ENCODE data around the gene PRKCA.

The PRKCA gene

GRCh38 chr17:66413559-66414520, 111.4 kb downstream of the PRKCA start:
- no peak for DNase-seq (ENCODE audit: low read depth, low spot score)

- no peak for DNase-seq (ENCODE audit: low read depth, low spot score)
These were observed 112.3 kb downstream of the PRKCA start for GRCh38 chr17:66414561-66415175.

DNA sequence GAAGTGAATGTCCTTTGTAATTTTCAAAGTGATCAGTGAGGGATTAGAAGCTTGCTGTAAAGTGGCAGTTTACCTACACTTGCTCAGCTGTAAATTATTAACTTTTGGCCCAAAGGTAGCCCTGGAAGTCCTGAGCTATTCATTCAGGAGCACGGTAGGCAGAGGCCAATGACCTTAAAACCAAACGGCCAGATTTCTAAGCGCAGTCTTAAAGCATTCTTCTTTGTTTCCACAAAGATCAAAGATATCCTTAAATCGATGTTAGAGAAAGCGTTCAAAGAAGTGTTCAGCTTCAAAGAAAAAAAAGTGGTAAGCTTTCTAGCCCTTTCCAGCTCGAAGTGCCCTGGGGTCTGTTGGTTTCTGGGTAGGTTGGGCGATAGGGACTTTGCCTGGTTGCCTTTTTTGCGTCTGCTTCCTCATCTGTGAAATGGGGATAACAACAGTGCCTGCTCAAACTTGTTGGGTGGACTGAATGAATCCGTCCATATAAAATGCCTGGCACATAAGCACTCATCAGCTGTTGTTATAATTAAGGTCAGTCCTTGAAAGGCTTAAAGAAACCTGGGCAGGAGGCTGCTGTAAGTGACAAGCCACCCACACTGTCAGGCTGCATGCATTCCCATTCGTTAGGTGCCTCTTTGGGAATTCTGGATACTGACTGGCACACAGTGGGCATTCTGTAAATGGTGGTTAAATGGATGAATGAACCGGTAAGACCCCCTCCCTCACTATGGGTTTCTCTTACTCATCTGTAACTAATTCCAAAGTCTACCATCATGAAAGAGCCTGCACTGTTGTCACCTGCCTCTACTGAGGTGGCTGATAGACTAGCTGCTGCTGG, 113.2 kb downstream of the PRKCA start:
- no peak for DNase-seq (ENCODE audit: low read depth, low spot score)

DNA sequence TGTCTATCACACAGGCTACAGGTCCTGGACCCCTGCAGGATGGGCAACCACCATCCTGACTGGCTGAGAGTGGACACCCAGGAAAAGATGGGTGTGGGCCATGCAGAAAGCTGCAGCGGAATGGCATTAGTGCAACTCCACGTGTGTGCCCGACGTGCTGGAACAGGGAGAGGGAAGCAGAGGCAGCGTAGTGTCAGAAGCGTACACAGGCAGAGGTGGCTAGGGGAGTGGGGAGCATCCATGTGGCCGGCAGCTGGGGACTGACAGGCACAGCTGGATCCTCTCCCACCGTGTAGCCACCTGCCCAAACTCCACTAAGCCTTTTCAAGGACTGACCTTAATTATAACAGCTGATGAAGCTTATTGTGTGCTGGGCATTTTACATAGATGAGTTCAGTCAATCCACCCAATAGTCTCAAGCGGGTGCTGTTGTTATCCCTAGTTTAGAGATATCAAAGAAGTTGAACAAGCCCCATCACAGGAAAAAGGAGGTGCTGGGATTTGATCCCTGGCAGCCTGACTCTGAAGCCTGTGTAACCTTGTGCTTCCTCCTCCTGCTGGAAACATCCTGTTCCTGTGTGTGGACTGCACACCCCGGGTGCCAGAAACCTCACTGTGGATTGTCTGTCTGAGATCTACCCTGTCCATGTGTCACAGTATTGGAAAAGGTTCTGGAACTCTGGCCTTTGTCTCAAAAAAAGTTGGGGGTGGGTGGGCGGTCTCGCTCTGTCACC, 114.0 kb downstream of the PRKCA start:
- DNase-seq (ENCODE audit: low read depth, low spot score), result no peak

GRCh38 chr17:66417300-66417719, 114.9 kb downstream of the PRKCA start:
- no peak for DNase-seq (ENCODE audit: low read depth, low spot score)

GRCh38 chr17:66420961-66421371, 118.6 kb downstream of the PRKCA start:
- no peak for DNase-seq (ENCODE audit: low read depth, low spot score)

GRCh38 chr17:66422186-66422585, 119.8 kb downstream of the PRKCA start:
- DNase-seq (ENCODE audit: low read depth, low spot score), result no peak

- DNase-seq (ENCODE audit: low read depth, low spot score), result no peak
These were observed 120.9 kb downstream of the PRKCA start for GRCh38 chr17:66423056-66423955.

DNA sequence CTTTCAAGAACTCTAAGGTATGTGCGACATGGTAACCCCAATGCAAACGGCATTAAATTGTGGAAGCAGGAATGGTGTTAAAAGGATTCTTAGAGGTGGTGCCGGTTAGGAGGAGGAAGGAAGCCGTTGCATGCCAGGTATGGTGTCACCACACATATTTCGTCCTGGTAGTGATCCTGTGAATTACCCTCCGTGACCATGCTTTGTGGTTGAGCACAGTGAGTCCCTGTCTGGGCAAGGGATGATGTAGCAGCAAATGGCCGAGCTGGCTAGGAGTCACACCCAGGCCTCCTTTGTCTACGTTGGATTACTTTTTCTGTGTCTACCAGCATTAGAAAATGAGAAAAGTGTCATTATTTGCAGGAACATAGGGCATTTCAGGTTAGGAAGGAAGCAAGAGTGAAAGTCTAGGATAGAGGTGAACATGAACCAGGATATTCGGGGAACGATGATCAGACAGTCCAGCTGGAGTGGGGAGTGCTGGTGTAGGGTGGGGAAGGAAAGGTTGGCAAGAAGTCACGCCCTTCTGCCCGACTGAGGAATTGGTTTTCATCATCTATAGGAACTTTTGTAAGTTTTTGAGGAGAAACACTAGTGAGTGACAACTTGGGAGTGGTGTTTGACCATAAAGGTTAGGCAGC, 123.5 kb downstream of the PRKCA start:
- DNase-seq (ENCODE audit: low read depth, low spot score), result no peak

- no peak for DNase-seq (ENCODE audit: low read depth, low spot score)
These were observed 124.1 kb downstream of the PRKCA start for GRCh38 chr17:66426397-66427033.

GRCh38 chr17:66427134-66427533, 124.7 kb downstream of the PRKCA start:
- DNase-seq (ENCODE audit: low read depth, low spot score), result no peak

- no peak for DNase-seq (ENCODE audit: low read depth, low spot score)
These were observed 127.3 kb downstream of the PRKCA start for GRCh38 chr17:66429680-66430079.

GRCh38 chr17:66430846-66431795, 128.7 kb downstream of the PRKCA start:
- no peak for DNase-seq (ENCODE audit: low read depth, low spot score)

GRCh38 chr17:66431910-66432309, 129.5 kb downstream of the PRKCA start:
- no peak for DNase-seq (ENCODE audit: low read depth, low spot score)

- DNase-seq (ENCODE audit: low read depth, low spot score), result no peak
These were observed 130.1 kb downstream of the PRKCA start for GRCh38 chr17:66432411-66432957.

DNA sequence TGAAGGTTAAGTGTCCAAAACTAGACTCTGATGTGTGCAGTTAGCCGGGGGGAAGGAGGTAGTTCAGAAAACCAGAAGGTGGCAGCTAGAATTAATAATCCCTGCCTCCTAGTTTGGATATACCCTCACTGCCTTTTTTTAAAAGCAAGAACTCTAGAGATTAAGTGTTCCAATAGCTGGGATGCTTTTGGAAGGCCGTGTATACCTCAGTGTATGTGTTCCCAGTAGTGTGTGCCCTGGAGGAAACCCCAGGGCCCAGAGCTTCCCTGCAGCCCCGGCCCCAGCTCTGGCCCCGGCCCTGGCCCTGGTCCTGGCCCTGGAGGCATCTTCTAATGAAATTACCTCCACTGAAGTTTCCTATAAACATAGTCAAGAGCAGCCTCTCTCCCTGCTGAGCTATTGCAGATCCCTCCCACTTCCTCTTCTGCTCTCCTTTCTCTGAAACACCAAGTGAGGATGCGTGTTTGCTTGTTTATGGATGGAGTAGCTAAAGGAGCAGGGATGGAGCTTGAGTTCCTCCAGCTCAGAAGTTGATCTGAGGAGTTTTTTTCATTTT, 130.7 kb downstream of the PRKCA start:
- no peak for DNase-seq (ENCODE audit: low read depth, low spot score)

DNA sequence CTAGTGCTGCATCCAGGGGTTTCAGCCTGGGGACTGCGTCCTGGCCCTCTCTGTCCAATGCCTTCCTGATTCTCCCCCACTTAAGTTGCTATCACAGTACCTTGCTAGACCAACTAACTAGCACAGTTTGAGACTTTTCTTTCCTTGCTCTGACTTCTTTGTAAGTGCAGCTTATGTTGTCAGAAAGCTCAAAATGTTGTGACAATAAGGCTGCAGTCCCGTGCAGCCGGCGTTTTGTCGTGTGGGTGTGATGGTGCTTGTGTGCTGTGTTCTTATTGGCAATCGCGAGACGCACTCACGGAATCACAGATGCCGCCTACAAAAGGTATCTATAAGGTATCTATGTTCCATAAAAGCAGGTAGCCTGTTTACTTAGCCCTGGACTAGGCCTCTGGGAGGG, 132.8 kb downstream of the PRKCA start:
- DNase-seq (ENCODE audit: low read depth, low spot score), result no peak

DNA sequence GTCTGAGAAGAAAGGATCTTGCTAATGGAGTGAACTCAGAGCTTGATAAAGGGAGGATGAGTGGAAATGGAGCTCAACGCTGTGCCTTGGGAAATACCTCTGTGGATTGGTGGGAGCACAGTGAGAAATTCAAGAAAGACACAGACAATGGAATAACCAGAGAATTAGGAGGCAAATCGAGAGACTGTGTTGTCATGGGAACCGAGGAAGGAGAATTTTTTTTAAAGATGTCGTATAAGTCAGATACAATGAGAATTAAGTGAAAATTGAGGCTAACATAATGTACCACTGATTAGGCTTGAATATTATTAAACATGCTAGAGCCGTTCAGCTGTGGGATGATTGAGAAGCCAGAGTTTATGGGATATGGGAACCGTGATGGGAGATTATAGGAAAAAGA, 134.2 kb downstream of the PRKCA start:
- DNase-seq (ENCODE audit: low read depth, low spot score), result no peak
